ENCODE measurements around the gene ETDC. TPM values are rescaled to one million over a fixed set of nuclear protein-coding genes. Genes with fewer than 3 reads are reported as not detected.
"Not testable (repeated sequence)": the region's sequence is repeated elsewhere in the genome, so short reads cannot be mapped to it uniquely, and the experiment has no call there.

The ETDC gene
- not detected for total RNA-seq

DNA sequence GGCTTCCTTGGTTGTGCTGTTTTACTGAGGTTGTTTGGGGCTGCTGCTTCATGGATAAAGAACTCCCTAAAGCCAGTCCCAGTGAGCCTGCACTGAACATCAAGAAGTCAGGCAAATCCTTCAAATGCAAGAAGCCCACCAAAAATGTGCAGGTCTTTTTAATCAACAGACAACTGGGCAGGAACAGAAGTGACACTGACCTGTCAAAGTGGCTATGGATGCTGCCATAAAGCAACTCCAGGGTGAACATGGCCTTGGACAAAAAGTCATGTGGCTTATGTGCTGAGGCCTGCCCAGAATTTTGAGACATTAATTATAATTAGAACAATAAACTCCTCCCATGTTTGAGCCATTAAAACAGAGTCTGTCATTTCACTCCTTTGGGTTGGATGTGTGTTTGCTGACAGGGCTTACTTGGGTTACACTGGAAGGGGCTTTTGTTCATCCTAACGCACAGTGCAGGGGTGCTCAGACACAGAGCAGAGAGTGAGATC lies at the start of gene ETDC:
ETDC (plus strand) TSS at position 51 of the 494 bp plus-strand sequence; CDS start at position 51, 0 bp downstream.
- no peaks in the 10 kb centered on the region for H3K9me3 ChIP-seq
- intact Hi-C loops (cut with DNase I) = no loop called here
- TF ChIP-seq CTCF (IDR thresholded peaks at IDR 0.05) (no peak), POLR2A (IDR thresholded peaks at IDR 0.05) (no peak)
- H3K4me1 ChIP-seq = no peaks in the 10 kb centered on the region
- H3K4me3 ChIP-seq = no peak within 1 kb of the TSS
- no peaks in the 10 kb centered on the region for H3K27me3 ChIP-seq
- WGBS, 2 donors = 100% methylated on average over 1 of the region's 1 CpG; no CpG with 5 or more reads in 1 of the 2 donors
- H3K27ac ChIP-seq = no peak within 1 kb of the TSS
- H3K36me3 ChIP-seq = no peaks in the 10 kb centered on the region
- DNase-seq = no peak

DNA sequence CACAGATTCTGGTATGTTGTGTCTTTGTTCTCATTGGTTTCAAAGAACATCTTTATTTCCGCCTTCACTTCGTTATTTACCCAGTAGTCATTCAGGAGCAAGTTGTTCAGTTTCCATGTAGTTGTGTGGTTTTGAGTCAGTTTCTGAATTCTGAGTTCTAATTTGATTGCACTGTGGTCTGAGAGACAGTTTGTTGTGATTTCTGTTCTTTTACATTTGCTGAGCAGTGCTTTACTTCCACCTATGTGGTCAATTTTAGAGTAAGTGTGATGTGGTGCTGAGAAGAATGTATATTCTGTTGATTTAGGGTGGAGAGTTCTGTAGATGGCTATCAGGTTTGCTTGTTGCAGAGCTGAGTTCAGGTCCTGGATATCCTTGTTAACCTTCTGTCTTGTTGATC lies 48.3 kb upstream of the ETDC start:
- intact Hi-C loops (cut with DNase I) = not testable (repeated sequence)
- WGBS, 2 donors = 82 to 83% methylated on average over 2 of the region's 2 CpGs

GRCh38 chrX:135263376-135263775 lies 45.9 kb upstream of the ETDC start:
- DNase-seq; H3K36me3 ChIP-seq; H3K27me3 ChIP-seq; H3K9me3 ChIP-seq; H3K27ac ChIP-seq; H3K4me3 ChIP-seq; intact Hi-C loops (cut with DNase I); H3K4me1 ChIP-seq: not testable (repeated sequence)
- WGBS, 2 donors = 57 to 71% methylated on average over 1 of the region's 8 CpGs

More for the DNA sequence above, 48.3 kb upstream of the ETDC start:
- H3K4me3 ChIP-seq, DNase-seq, H3K27me3 ChIP-seq, H3K9me3 ChIP-seq, H3K4me1 ChIP-seq, H3K36me3 ChIP-seq, H3K27ac ChIP-seq: not testable (repeated sequence)

DNA sequence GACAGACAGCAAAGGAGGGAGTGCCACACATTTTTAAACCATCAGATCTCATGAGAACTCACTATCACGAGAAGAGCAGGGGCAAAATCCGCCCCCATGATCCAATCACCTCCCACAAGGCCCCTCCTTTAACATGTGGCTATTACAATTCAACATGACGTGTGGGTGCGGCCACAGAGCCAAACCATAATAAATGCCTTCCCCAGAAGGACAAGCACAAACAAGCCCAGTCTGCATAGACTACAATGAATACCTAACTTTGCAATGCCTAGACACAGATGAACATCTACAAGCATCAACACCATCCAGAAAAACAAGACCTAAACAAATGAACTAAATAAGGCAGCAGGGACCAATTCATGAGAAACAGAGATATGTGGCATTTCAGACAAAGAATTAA lies 45.1 kb upstream of the ETDC start:
- no peaks in the 10 kb centered on the region for H3K36me3 ChIP-seq
- H3K4me1 ChIP-seq = no peaks in the 10 kb centered on the region
- no peak overlapping the region for H3K27ac ChIP-seq
- H3K27me3 ChIP-seq = no peaks in the 10 kb centered on the region
- H3K9me3 ChIP-seq = peaks cover 0 to 10% (median 0%) of the 10 kb centered on the region in 3 donors
- intact Hi-C loops (cut with DNase I) = no loop called here
- 46 to 68% methylated on average over 4 of the region's 4 CpGs for WGBS, 2 donors
- TF ChIP-seq POLR2A (IDR thresholded peaks at IDR 0.05) (no peak), CTCF (IDR thresholded peaks at IDR 0.05) (no peak)
- H3K4me3 ChIP-seq = no peak overlapping the region
- no peak for DNase-seq

- DNase-seq = no peak
- H3K9me3 ChIP-seq = peaks cover 0 to 8% (median 7%) of the 10 kb centered on the region in 3 donors
- intact Hi-C loops (cut with DNase I) = no loop called here
Observed at GRCh38 chrX:135273162-135273561, 36.1 kb upstream of the ETDC start.

GRCh38 chrX:135275973-135276372 lies 33.3 kb upstream of the ETDC start:
- H3K9me3 ChIP-seq = peaks cover 0 to 18% (median 12%) of the 10 kb centered on the region in 3 donors
- no peak for DNase-seq
- no peaks in the 10 kb centered on the region for H3K4me1 ChIP-seq
- no peak for TF ChIP-seq POLR2A (IDR thresholded peaks at IDR 0.05)
- TF ChIP-seq CTCF (IDR thresholded peaks at IDR 0.05) = no peak
- no peaks in the 10 kb centered on the region for H3K36me3 ChIP-seq
- no peaks in the 10 kb centered on the region for H3K27me3 ChIP-seq
- H3K27ac ChIP-seq = no peak overlapping the region
- intact Hi-C loops (cut with DNase I) = no loop called here
- no peak overlapping the region for H3K4me3 ChIP-seq

More at GRCh38 chrX:135273162-135273561, 36.1 kb upstream of the ETDC start:
- no peaks in the 10 kb centered on the region for H3K4me1 ChIP-seq
- H3K27ac ChIP-seq = no peak overlapping the region
- WGBS, 2 donors = 38 to 40% methylated on average over 3 to 5 of the region's 5 CpGs
- H3K27me3 ChIP-seq = no peaks in the 10 kb centered on the region
- no peaks in the 10 kb centered on the region for H3K36me3 ChIP-seq
- TF ChIP-seq CTCF (IDR thresholded peaks at IDR 0.05) (no peak), POLR2A (IDR thresholded peaks at IDR 0.05) (no peak)
- H3K4me3 ChIP-seq = no peak overlapping the region
